Ovary (tissue), 3 donors: Measurements from ENCODE around the gene OR4M1.

Experiments
- CTCF ChIP-seq, 3 donors: fragments of 450-650 bp in 2 of 3; fragments of 200-600 bp in 1 of 3; IDR thresholded peaks; one replicate each; pipeline versions ENCODE4 v1.5.1 to v1.8.0; 2016 to 2022; ENCODE audit warnings: antibody characterized with exemption in 3 of 3, mild to moderate bottlenecking in 1 of 3
- POLR2A ChIP-seq: fragments of 450-650 bp; IDR thresholded peaks from one replicate; pipeline ENCODE4 v1.6.1; 2017; ENCODE audit warnings: antibody characterized with exemption, mild to moderate bottlenecking, moderate library complexity
- donor health status: DM: no; HTN: no; CAD: no.

GRCh38 chr14:19799880-19800279 lies 26.6 kb downstream of the OR4M1 start:
- TF ChIP-seq CTCF (IDR thresholded peaks at IDR 0.05) (no peak), POLR2A (no peak)
